Keratinocyte (primary cell): ENCODE data around the gene DSCAML1.

ENCODE experiments used
- CTCF ChIP-seq, 3 experiments: IDR thresholded peaks in 1 of 3; conservative IDR thresholded peaks in 1 of 3; optimal IDR thresholded peaks in 1 of 3; 2 replicates in 2 of 3; 3 replicates in 1 of 3; pipeline versions ENCODE3 to v1.5.1; 2011; ENCODE audit warnings: low read length in 3 of 3, mild to moderate bottlenecking in 3 of 3, moderate library complexity in 2 of 3, control low read depth in 1 of 3, inconsistent platforms in 1 of 3; ENCODE audit not compliant: insufficient read depth in 2 of 3; ENCODE audit errors: extremely low read depth in 1 of 3
- EZH2 ChIP-seq: IDR thresholded peaks from one replicate; pipeline ENCODE4 v1.6.1; 2012; ENCODE audit warnings: inconsistent platforms, mild to moderate bottlenecking, low read length, moderate library complexity

- TF ChIP-seq CTCF (optimal IDR thresholded peaks at IDR 0.05 in 1 of 3, IDR thresholded peaks at IDR 0.05 in 1 of 3, conservative IDR thresholded peaks at IDR 0.05 in 1 of 3; ENCODE audit: extremely low read depth in 1 of 3, insufficient read depth in 2 of 3, low read length in 3 of 3) (no peak), EZH2 (no peak)
Measured at GRCh38 chr11:117410861-117411710, 385.9 kb downstream of the DSCAML1 start.
